Adipocyte (in vitro differentiated cells): ENCODE data around the gene PRKAR1A.
A peak's percentile ranks its signal among the peaks of the same experiment; 100 is the strongest.

Experiments used
- DNase-seq: peaks from one replicate; pipeline ENCODE4 v3.0.0-alpha.2; 2015; ENCODE audit warnings: low read depth
- H3K27me3 ChIP-seq: replicated peaks from 2 replicates; pipeline ENCODE4 v1.7.0; 2013; ENCODE audit warnings: mild to moderate bottlenecking, low read length, moderate library complexity; ENCODE audit not compliant: control insufficient read depth, insufficient read depth
- H3K36me3 ChIP-seq: 2 replicates; pipeline ENCODE4 v1.7.0; 2013; ENCODE audit warnings: low read length, mild to moderate bottlenecking, moderate library complexity; ENCODE audit not compliant: control insufficient read depth, insufficient read depth, severe bottlenecking
- H3K4me1 ChIP-seq: 2 replicates; pipeline ENCODE4 v1.7.0; 2013; ENCODE audit warnings: mild to moderate bottlenecking, low read length, moderate library complexity; ENCODE audit not compliant: control insufficient read depth, insufficient read depth
- H3K4me3 ChIP-seq: 2 replicates; pipeline ENCODE4 v1.7.0; 2013; ENCODE audit warnings: mild to moderate bottlenecking, low read length, moderate library complexity
- H3K9ac ChIP-seq: 2 replicates; pipeline ENCODE4 v1.7.0; 2013; ENCODE audit warnings: mild to moderate bottlenecking, low read length, moderate library complexity
- H3K9me3 ChIP-seq: 2 replicates; pipeline ENCODE4 v1.7.0; 2013; ENCODE audit warnings: mild to moderate bottlenecking, low read length, moderate library complexity; ENCODE audit not compliant: control insufficient read depth

Gene PRKAR1A

GRCh38 chr17:68544111-68544915, 32.1 kb downstream of the PRKAR1A start:
- Histone ChIP-seq H3K4me3 (no peak overlapping the region), H3K4me1 (no peaks in the 10 kb centered on the region), H3K36me3 (peaks cover 46% of the 10 kb centered on the region), H3K9me3 (no peaks in the 10 kb centered on the region), H3K9ac (no peak overlapping the region), H3K27me3 (no peaks in the 10 kb centered on the region)
- DNase-seq = no peak

DNA sequence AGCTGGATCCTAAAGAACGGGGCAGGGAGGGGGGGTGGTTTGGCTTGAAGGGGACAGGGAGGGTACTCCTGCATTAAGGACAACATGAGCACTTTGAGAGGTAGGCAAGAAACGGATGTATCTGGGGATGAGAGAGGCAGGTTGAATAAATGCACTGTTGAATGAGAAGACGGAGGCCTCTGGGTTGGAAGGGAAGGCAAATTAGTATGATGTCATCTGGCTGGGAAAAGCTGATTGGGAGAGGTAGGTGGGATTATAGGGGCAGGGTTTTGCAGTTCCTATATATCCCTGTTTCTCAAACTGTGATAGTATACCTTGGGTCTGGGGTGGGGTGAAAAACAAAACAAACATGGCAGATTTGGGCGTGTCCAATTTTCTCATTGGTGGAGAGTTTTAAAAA, 44.3 kb downstream of the PRKAR1A start:
- Histone ChIP-seq H3K36me3 (peaks cover 22% of the 10 kb centered on the region), H3K9ac (no peak overlapping the region), H3K4me3 (no peak overlapping the region), H3K9me3 (no peaks in the 10 kb centered on the region), H3K4me1 (peaks cover 7% of the 10 kb centered on the region), H3K27me3 (no peaks in the 10 kb centered on the region)
- DNase-seq = no peak

DNA sequence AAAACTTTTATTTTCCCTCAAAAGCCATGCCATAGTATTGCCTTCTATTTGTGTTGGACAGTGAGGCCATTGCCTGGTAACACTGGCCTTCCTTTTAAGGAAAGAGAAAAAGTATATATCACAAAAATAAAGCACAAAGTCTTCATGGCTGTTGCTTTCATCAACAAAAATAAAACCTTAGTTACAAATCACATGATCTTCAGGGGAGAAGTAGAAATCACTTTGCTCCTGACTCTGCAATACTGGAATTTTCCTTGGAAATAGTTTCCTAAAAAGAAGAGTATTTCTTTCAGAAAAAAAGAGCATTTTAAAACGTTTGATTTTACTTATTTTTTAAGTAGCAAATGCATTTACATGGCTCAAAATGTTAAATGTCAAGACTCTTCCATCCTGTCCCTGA, 47.1 kb downstream of the PRKAR1A start:
- H3K9ac ChIP-seq = no peak overlapping the region
- DNase-seq = no peak
- H3K4me1 ChIP-seq = peaks cover 18% of the 10 kb centered on the region
- no peaks in the 10 kb centered on the region for H3K27me3 ChIP-seq
- no peak overlapping the region for H3K4me3 ChIP-seq
- H3K36me3 ChIP-seq = peaks cover 13% of the 10 kb centered on the region
- H3K9me3 ChIP-seq = no peaks in the 10 kb centered on the region

DNA sequence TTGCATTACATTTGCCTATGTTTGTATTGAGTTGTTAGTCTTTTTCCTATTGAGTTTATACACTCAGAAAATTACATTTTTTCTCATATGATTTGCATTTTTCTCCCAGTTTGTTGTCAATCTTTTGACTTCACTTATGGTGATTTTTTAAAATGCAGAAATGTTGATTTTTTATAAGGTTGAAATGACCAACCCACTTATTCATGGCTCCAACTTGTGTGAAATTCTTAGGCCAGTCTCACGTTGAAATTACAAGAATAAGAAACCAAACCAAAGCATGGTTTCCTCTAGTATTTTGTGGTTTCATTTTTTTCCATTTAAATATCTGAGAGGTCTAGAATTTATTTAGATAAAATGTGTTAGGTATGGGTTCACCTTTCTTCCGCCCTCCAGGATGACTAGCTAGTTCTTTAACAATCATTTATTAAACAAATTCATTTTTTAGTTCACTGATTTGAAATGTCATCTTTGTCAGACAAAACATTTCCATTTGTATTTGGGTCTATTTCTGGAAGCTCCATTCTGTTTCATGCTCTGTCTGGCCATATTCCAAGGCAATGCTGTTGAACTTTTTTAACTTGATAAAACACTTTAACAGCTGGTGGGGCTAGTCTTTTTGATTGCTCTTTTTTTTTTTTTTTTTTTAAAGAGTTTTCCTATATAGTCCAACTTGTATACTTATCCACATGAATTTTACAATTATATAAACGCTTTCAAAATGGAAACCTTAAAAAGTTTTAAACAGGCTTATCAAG, 48.9 kb downstream of the PRKAR1A start:
- Histone ChIP-seq H3K36me3 (no peaks in the 10 kb centered on the region), H3K27me3 (no peaks in the 10 kb centered on the region), H3K9me3 (no peaks in the 10 kb centered on the region), H3K4me3 (no peak overlapping the region), H3K9ac (no peak overlapping the region), H3K4me1 (peaks cover 36% of the 10 kb centered on the region)
- no peak for DNase-seq

- Histone ChIP-seq H3K36me3 (no peaks in the 10 kb centered on the region), H3K4me3 (no peak overlapping the region), H3K27me3 (no peaks in the 10 kb centered on the region), H3K9me3 (no peaks in the 10 kb centered on the region), H3K9ac (no peak overlapping the region), H3K4me1 (peaks cover 52% of the 10 kb centered on the region)
- DNase-seq = peak; percentile 39
These were observed 50.5 kb downstream of the PRKAR1A start for GRCh38 chr17:68562736-68563135.

DNA sequence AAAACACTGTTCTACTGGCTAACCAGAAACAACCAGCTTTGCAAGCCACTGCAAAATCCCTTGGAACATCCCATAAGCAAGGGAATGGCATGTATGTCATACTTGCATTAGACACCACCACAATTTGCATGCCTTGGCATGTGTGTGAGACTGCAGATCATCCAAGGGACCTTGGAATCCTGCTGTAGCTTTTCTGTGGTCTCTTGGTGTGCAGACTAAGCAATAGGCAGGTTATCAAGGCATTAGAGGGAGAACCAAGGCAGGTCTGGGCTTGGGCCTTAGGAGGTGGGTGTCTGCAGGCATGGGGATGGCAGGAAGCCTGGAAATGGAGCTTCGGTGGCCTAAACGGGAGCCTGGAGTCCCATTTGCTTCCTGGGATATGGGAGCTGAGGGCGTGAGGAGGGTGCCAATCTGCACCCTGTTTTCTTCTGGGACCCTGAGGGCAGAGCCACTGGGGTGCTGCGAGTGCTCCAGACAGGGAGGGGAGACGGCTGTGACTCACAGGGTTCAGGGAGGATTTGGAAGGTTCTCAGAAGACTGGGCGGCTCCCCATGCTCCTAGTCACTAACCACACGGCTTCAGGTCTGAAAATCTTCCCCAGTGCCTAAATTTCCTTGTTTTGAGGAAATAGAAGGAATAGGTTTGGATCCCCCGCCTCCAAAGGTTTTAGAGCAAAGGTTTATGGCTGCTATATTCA, 52.3 kb downstream of the PRKAR1A start:
- H3K4me1 ChIP-seq = peaks cover 54% of the 10 kb centered on the region

DNA sequence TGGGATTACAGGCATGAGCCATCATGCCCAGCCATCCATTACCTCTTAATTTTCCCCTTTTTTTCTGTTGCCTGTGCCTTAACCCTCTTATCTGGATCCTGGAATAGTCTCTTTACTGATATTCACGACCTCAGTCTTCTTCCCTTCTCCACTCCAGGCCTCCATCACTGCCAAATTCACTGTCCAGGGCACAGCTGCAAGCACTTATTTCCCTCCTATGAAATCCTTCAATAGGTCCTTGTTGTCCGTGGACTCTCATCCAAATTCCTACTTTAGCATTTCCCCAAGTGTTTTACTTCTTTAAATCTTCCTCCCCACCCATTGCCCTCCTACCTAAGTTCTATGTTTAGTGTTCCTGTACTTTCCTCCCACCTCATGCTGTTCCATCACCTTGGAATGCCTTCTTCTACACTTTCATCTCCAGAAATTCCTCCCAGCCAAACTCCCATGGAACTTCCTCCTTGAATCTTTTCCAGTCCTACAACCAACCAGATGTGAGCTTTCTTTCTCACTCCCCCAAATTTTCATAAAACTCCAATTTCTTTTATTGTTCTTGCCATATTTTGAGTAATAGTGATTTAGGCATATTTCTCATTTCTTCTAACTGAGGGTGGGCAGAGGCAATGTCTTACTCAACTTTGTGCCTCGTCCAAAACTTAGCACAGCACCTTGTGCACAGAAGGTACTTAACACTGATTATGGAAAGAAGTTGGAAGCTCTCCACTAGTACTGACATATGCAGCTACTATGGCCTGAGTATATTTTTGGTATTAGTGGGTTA, 53.6 kb downstream of the PRKAR1A start:
- peaks cover 60% of the 10 kb centered on the region for H3K4me1 ChIP-seq
- peak overlapping the region; percentile 13 for H3K9ac ChIP-seq
- DNase-seq = no peak
- no peaks in the 10 kb centered on the region for H3K9me3 ChIP-seq
- peak overlapping the region; percentile 22 for H3K4me3 ChIP-seq
- no peaks in the 10 kb centered on the region for H3K36me3 ChIP-seq
- H3K27me3 ChIP-seq = no peaks in the 10 kb centered on the region

More for the DNA sequence above, 52.3 kb downstream of the PRKAR1A start:
- Histone ChIP-seq H3K9me3 (no peaks in the 10 kb centered on the region), H3K9ac (no peak overlapping the region), H3K4me3 (no peak overlapping the region), H3K36me3 (no peaks in the 10 kb centered on the region), H3K27me3 (no peaks in the 10 kb centered on the region)
- no peak for DNase-seq

DNA sequence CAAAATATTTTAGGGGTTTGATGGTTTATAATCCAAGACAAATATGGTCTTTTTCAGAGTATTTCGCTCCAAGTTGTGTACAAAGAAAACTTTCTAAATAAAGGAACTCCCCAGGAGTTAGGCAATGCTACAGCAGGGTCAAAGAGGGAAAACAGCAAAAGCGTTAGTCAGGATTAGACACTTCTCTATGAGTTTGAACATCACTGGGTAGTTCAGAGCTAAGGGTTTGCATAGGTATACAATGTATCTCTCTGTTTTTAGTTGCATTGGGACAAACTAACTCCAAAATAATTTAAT, 54.2 kb downstream of the PRKAR1A start:
- DNase-seq = peak; percentile 3
- Histone ChIP-seq H3K9ac (peak overlapping the region; percentile 22), H3K9me3 (no peaks in the 10 kb centered on the region), H3K4me3 (peak overlapping the region; percentile 22), H3K36me3 (no peaks in the 10 kb centered on the region), H3K4me1 (peaks cover 56% of the 10 kb centered on the region), H3K27me3 (no peaks in the 10 kb centered on the region)

- peak; percentile 23 for DNase-seq
- H3K36me3 ChIP-seq = no peaks in the 10 kb centered on the region
These were observed 54.8 kb downstream of the PRKAR1A start for GRCh38 chr17:68567035-68567434.

GRCh38 chr17:68567581-68567980, 55.4 kb downstream of the PRKAR1A start:
- peaks cover 47% of the 10 kb centered on the region for H3K4me1 ChIP-seq
- H3K9me3 ChIP-seq = no peaks in the 10 kb centered on the region
- H3K36me3 ChIP-seq = no peaks in the 10 kb centered on the region
- no peak for DNase-seq
- no peak overlapping the region for H3K4me3 ChIP-seq
- peak overlapping the region; percentile 22 for H3K9ac ChIP-seq
- H3K27me3 ChIP-seq = no peaks in the 10 kb centered on the region

More at GRCh38 chr17:68567035-68567434, 54.8 kb downstream of the PRKAR1A start:
- no peaks in the 10 kb centered on the region for H3K9me3 ChIP-seq
- peak overlapping the region; percentile 22 for H3K9ac ChIP-seq
- H3K4me3 ChIP-seq = no peak overlapping the region
- H3K27me3 ChIP-seq = no peaks in the 10 kb centered on the region
- peaks cover 50% of the 10 kb centered on the region for H3K4me1 ChIP-seq

GRCh38 chr17:68568581-68568980, 56.4 kb downstream of the PRKAR1A start:
- Histone ChIP-seq H3K4me1 (peaks cover 44% of the 10 kb centered on the region), H3K9ac (no peak overlapping the region), H3K4me3 (no peak overlapping the region), H3K27me3 (no peaks in the 10 kb centered on the region), H3K9me3 (no peaks in the 10 kb centered on the region), H3K36me3 (no peaks in the 10 kb centered on the region)
- DNase-seq = no peak
